K562 (cell line): ENCODE results near the gene CCL24.
"Not testable (repeated sequence)": the region's sequence is repeated elsewhere in the genome, so short reads cannot be mapped to it uniquely, and the experiment has no call there.

ENCODE experiments used
- BCOR ChIP-seq: fragments of 450-650 bp; IDR thresholded peaks from 2 replicates; pipeline ENCODE4 v1.6.1; 2016
- CEBPZ ChIP-seq: fragments of 150-350 bp; IDR thresholded peaks from 2 replicates; pipeline ENCODE4 v1.6.1; 2014; ENCODE audit warnings: low read depth, mild to moderate bottlenecking, low read length, borderline replicate concordance
- CTCF ChIP-seq, 3 experiments: IDR thresholded peaks in 2 of 3; conservative IDR thresholded peaks in 1 of 3; 2 replicates each; pipeline ENCODE4 v1.5.1; 2011 to 2012; ENCODE audit warnings: low read length in 3 of 3, mild to moderate bottlenecking in 3 of 3, control low read depth in 2 of 3, improper control_type of control experiment in 1 of 3, inconsistent platforms in 1 of 3, low read depth in 1 of 3, mixed read lengths in 1 of 3, moderate library complexity in 1 of 3; ENCODE audit not compliant: insufficient read depth in 2 of 3
- DEAF1 ChIP-seq: fragments of 450-650 bp; formaldehyde crosslinking; IDR thresholded peaks from 2 replicates; pipeline ENCODE4 v1.4.0; 2020; ENCODE audit warnings: mild to moderate bottlenecking, moderate library complexity
- E2F1 ChIP-seq: sonication (generic); formaldehyde crosslinking; IDR thresholded peaks from 2 replicates; pipeline ENCODE4 v1.8.1; 2023; ENCODE audit warnings: mild to moderate bottlenecking, missing genetic modification reagents, moderate library complexity
- FOS ChIP-seq: IDR thresholded peaks from 3 replicates; pipeline ENCODE4 v1.6.1; 2011; ENCODE audit not compliant: insufficient read length; ENCODE audit errors: extremely low read depth
- FOXA1 ChIP-seq: fragments of 450-650 bp; IDR thresholded peaks from 2 replicates; pipeline ENCODE4 v1.6.1; 2016; ENCODE audit warnings: mild to moderate bottlenecking, borderline replicate concordance
- JUN ChIP-seq, 2 experiments: sonication (generic) in 1 of 2; formaldehyde crosslinking in 1 of 2; IDR thresholded peaks; 2 replicates each; pipeline versions ENCODE4 v1.6.1 to v1.8.0; 2012 to 2022; ENCODE audit warnings: borderline replicate concordance in 2 of 2, mild to moderate bottlenecking in 2 of 2, improper control_type of control experiment in 1 of 2, low read depth in 1 of 2, low read length in 1 of 2, missing genetic modification reagents in 1 of 2
- MYBL2 ChIP-seq, 2 experiments: fragments of 450-650 bp in 1 of 2; sonication (generic) in 1 of 2; formaldehyde crosslinking in 1 of 2; IDR thresholded peaks; 2 replicates each; pipeline versions ENCODE4 v1.6.1 to v1.8.1; 2017 to 2022; ENCODE audit warnings: borderline replicate concordance in 1 of 2, inconsistent platforms in 1 of 2, low read depth in 1 of 2, mild to moderate bottlenecking in 1 of 2, missing genetic modification reagents in 1 of 2, moderate library complexity in 1 of 2
- NCOA1 ChIP-seq: fragments of 450-650 bp; IDR thresholded peaks from 2 replicates; pipeline ENCODE4 v1.6.1; 2016; ENCODE audit warnings: low read depth
- POLR2A ChIP-seq: fragments of 450-650 bp; conservative IDR thresholded peaks from 2 replicates; pipeline ENCODE4 v1.6.1; 2016
- POLR2H ChIP-seq: IDR thresholded peaks from 2 replicates; pipeline ENCODE4 v1.6.1; 2016; ENCODE audit warnings: missing genetic modification characterization, low read depth, mild to moderate bottlenecking, control low read depth, missing compliant biosample characterization, moderate library complexity
- USF2 ChIP-seq: sonication (generic); formaldehyde crosslinking; IDR thresholded peaks from 2 replicates; pipeline ENCODE4 v1.5.0; 2020; ENCODE audit warnings: missing genetic modification reagents
- ZNF589 ChIP-seq: fragments of 200-800 bp; sonication (Bioruptor generic); IDR thresholded peaks from 2 replicates; pipeline ENCODE4 v1.6.1; 2016; ENCODE audit warnings: low read depth, missing genetic modification characterization, missing compliant biosample characterization

- TF ChIP-seq DEAF1 (CRISPR knock-in tag); NCOA1; ZNF589; JUN (IDR thresholded peaks at IDR 0.05; ENCODE audit: borderline replicate concordance, low read depth, low read length); JUN (CRISPR knock-in tag; IDR thresholded peaks at IDR 0.05; ENCODE audit: borderline replicate concordance); BCOR; POLR2A; CTCF (IDR thresholded peaks at IDR 0.05 in 2 of 3, conservative IDR thresholded peaks at IDR 0.05 in 1 of 3; ENCODE audit: insufficient read depth in 2 of 3, low read depth in 1 of 3, low read length in 3 of 3); USF2 (CRISPR knock-in tag); POLR2H (tag); FOXA1; CEBPZ; E2F1 (CRISPR knock-in tag); FOS; MYBL2 (IDR thresholded peaks at IDR 0.05; ENCODE audit: low read depth); MYBL2 (CRISPR knock-in tag; IDR thresholded peaks at IDR 0.05; ENCODE audit: borderline replicate concordance): not testable (repeated sequence)
These were observed 31.5 kb upstream of the CCL24 start for GRCh38 chr7:75845132-75845531.
